DOHH2 (cell line): ENCODE data around the gene ALPL.

Source experiments
- EZH2phosphoT487 ChIP-seq: fragments of 200-600 bp; sonication (generic); IDR thresholded peaks from 2 replicates; pipeline ENCODE4 v1.6.1; 2017; ENCODE audit warnings: borderline replicate concordance, mild to moderate bottlenecking, antibody characterized with exemption, low read length, moderate library complexity, mixed read lengths
- TF ChIP-seq, protein P1 (sequence below): fragments of 200-600 bp; sonication (generic); IDR thresholded peaks from one replicate; pipeline ENCODE4 v1.5.1; 2014; ENCODE audit warnings: antibody characterized with exemption, mild to moderate bottlenecking, low read depth, low read length; ENCODE audit not compliant: poor library complexity, severe bottlenecking

- TF ChIP-seq, protein P1, sequence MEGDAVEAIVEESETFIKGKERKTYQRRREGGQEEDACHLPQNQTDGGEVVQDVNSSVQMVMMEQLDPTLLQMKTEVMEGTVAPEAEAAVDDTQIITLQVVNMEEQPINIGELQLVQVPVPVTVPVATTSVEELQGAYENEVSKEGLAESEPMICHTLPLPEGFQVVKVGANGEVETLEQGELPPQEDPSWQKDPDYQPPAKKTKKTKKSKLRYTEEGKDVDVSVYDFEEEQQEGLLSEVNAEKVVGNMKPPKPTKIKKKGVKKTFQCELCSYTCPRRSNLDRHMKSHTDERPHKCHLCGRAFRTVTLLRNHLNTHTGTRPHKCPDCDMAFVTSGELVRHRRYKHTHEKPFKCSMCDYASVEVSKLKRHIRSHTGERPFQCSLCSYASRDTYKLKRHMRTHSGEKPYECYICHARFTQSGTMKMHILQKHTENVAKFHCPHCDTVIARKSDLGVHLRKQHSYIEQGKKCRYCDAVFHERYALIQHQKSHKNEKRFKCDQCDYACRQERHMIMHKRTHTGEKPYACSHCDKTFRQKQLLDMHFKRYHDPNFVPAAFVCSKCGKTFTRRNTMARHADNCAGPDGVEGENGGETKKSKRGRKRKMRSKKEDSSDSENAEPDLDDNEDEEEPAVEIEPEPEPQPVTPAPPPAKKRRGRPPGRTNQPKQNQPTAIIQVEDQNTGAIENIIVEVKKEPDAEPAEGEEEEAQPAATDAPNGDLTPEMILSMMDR, result peak; percentile 72
- TF ChIP-seq EZH2phosphoT487, result no peak
These were observed 25.6 kb downstream of the ALPL start for GRCh38 chr1:21534674-21535378.
